K562 treated with DMSO at 1 percent for 24 hours (cell line): ENCODE measurements around the gene FAM13B. TPM values are rescaled to one million over a fixed set of nuclear protein-coding genes. Genes with fewer than 3 reads are reported as not detected.

Experiments used
- total RNA-seq: library from RNA; unstranded; fragments of 300-600 nt; gene quantifications from 2 replicates; pipeline ENCODE4 v1.2.3, GENCODE V29; 2022; ENCODE audit warnings: low read depth; ENCODE audit not compliant: insufficient read depth

The FAM13B gene
- total RNA-seq, result 9.6 and 13.9 TPM in 2 replicates

DNA sequence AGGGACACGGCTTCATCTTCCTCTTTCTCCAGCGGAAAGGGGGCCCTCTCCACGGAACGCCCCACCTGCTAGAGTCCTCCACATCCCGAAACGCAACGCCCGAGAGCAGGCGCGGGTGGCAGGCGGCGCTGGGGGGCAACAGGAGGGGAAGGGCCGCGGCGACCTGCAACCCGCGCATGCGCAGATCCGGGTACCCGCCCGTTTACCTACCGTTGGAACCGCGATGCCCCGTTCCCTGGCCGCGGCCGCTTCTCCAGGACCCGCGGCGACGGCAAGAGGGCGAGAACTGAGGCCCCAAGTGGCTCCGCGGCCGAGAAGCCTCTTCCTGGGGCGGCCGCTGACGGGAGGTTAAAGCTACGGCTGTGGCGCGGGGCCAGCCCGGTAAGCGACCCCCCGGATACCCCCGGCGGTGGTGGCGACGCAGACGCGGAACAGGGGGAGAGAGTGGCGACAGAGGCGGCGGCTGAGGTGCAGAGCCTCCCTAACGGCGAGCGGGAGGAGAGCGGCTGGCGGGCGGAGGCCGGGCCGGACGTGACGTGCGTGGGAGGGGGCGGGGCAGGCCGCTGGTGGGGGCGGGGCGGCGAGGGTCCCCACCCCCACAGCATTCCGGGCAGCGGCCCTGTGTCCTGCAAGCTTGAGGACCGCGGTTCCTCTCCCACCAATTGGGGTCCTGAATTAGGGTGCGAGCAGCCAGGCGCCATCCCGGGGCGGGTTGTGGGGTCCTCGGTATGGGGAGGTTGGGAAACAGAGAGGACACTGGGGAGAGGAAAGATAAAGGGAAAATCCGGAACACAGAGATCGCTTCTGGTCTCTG lies at the start of gene FAM13B:
Gene FAM13B (minus strand): TSS at position 508 of the 814 bp plus-strand sequence. CDS start 13,968 bp downstream, outside the sequence.

DNA sequence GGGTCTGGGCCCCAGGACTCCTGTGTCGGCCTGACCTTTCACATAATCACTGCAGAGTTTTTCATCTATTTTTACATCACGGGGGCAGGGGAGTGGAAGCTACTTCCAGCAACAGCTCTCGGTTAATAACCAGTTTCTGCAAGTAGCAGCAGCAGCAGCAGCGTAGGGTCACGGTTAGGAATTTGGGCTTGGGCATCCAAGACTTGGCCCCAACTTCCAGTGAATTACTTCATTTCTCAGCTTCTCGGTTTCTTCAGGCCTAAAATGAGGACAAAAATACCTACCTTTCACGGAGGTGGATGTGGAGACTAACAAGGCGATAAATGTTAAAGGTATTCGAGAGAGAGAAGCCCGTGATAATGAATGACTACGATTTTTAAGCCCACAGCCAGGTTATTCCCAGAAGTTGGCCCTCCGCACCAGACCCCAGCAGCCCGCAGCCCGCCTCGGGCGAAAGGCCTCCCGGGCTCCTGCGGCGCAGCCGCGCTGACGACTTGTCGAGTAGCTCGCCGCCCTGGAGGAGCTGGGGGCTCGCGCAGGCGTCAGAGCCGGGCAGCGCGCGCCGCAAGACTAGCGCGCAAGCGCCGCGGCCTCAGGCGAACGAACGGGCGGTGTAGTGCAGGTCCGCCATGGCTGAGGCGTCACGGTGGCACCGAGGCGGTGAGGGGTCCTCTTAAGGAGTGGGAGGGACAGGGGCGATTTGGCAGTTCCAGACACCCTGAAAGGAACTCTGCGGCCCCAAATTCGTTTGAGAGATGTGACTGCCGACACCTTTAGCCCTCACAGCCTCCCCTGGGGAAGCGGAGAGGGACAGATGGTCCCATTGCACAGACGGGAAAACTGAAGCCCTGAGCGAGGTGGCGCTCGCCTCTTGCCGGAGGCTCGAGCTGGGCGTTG lies 143.8 kb downstream of the FAM13B start, which contains the start of gene PKD2L2:
Gene PKD2L2 (plus strand): TSS at position 595 of the 897 bp plus-strand sequence. CDS start 35 bp downstream, at position 630.

Other genes starting within 250 kb of the FAM13B start
- not detected in 2 replicates for gene MYOT, start 165.2 kb downstream of the FAM13B start, total RNA-seq
- gene PKD2L2, start 143.6 kb downstream of the FAM13B start, total RNA-seq, result not detected in 2 replicates
- gene WNT8A, start 51.0 kb upstream of the FAM13B start, total RNA-seq, result not detected in 2 replicates
- not detected in 2 replicates for gene NME5, start 106.3 kb upstream of the FAM13B start, total RNA-seq
- 74.3 and 78.1 TPM in 2 replicates for gene BRD8, start 145.6 kb upstream of the FAM13B start, total RNA-seq
- gene KIF20A, start 146.0 kb upstream of the FAM13B start, total RNA-seq, result 35.3 and 39.0 TPM in 2 replicates
- 25.8 and 29.6 TPM in 2 replicates for gene CDC23, start 180.2 kb upstream of the FAM13B start, total RNA-seq
- gene GFRA3, start 241.5 kb upstream of the FAM13B start, total RNA-seq, result not detected in 2 replicates